T-cell (primary cell): Measurements from ENCODE around the gene ADARB2. TPM values are rescaled to one million over a fixed set of nuclear protein-coding genes. Genes with fewer than 3 reads are reported as not detected.
A peak's percentile ranks its signal among the peaks of the same experiment; 100 is the strongest.

Source experiments
- ATAC-seq, 4 experiments: fragments of 200-7000 bp in 3 of 4; fragments of 150-1000 bp in 1 of 4; cut with Tn5 transposase; replicated peaks in 1 of 4; 1 replicate in 3 of 4; 2 replicates in 1 of 4; pipeline ENCODE4 v1.10.0; 2021; ENCODE audit warnings: moderate library complexity in 3 of 4, mild to moderate bottlenecking in 2 of 4, moderate number of reproducible peaks in 1 of 4
- CTCF ChIA-PET, 2 donors: fragments of 300-600 bp; sonication (Branson Sonifier 250); formaldehyde crosslinking; loops; one replicate each; lab custom pipeline; 2022; ENCODE audit warnings: antibody characterized with exemption in 2 of 2; lab: Charles Lee
- POLR2A ChIA-PET, 2 donors: fragments of 300-600 bp; sonication (Branson Sonifier 250); formaldehyde crosslinking; loops; one replicate each; lab custom pipeline; 2022; ENCODE audit warnings: antibody characterized with exemption in 2 of 2; lab: Charles Lee
- DNase-seq, 35 experiments: peaks; one replicate each; pipeline versions ENCODE4 v3.0.0 to v3.0.0-alpha.2; 2013 to 2023
- H3K27ac ChIP-seq: one replicate; pipeline ENCODE4 v1.5.1; 2013; ENCODE audit warnings: low read length
- H3K27me3 ChIP-seq, 2 experiments: replicated peaks in 1 of 2; 1 replicate in 1 of 2; 2 replicates in 1 of 2; pipeline versions ENCODE4 v1.6.1 to v1.7.0; 2013; ENCODE audit warnings: low read length in 1 of 2, mixed read lengths in 1 of 2; ENCODE audit not compliant: control insufficient read depth in 2 of 2, insufficient read depth in 2 of 2; ENCODE audit errors: extremely low read depth in 1 of 2
- H3K36me3 ChIP-seq, 2 donors: 1 replicate in 1 of 2; 2 replicates in 1 of 2; pipeline versions ENCODE4 v1.6.1 to v1.7.0; 2013; ENCODE audit warnings: low read length in 1 of 2; ENCODE audit not compliant: control insufficient read depth in 2 of 2, insufficient read depth in 1 of 2; ENCODE audit errors: extremely low read depth in 1 of 2
- H3K4me1 ChIP-seq, 2 experiments: 1 replicate in 1 of 2; 2 replicates in 1 of 2; pipeline versions ENCODE4 v1.6.1 to v1.7.0; 2013; ENCODE audit warnings: low read length in 2 of 2, mixed read lengths in 1 of 2; ENCODE audit not compliant: insufficient read depth in 2 of 2, control insufficient read depth in 1 of 2; ENCODE audit errors: extremely low read depth in 1 of 2
- H3K4me3 ChIP-seq, 2 donors: 1 replicate in 1 of 2; 2 replicates in 1 of 2; pipeline versions ENCODE4 v1.5.1 to v1.7.0; 2013; ENCODE audit warnings: mild to moderate bottlenecking in 2 of 2, low read length in 1 of 2, moderate library complexity in 1 of 2; ENCODE audit not compliant: control insufficient read depth in 1 of 2; ENCODE audit errors: extremely low read depth in 1 of 2
- H3K9me3 ChIP-seq: 2 replicates; pipeline ENCODE4 v1.7.0; 2013
- H3K27ac Mint-ChIP-seq, 2 donors: one replicate each; pipeline ENCODE4 v1.8.0; 2020 to 2021; ENCODE audit warnings: mild to moderate bottlenecking in 2 of 2, mixed read lengths in 2 of 2
- H3K27me3 Mint-ChIP-seq, 2 donors: one replicate each; pipeline ENCODE4 v1.8.0; 2021 to 2022; ENCODE audit warnings: mixed read lengths in 2 of 2
- H3K36me3 Mint-ChIP-seq: one replicate; pipeline ENCODE4 v1.8.0; 2021; ENCODE audit warnings: mixed read lengths
- H3K4me1 Mint-ChIP-seq, 3 donors: one replicate each; pipeline ENCODE4 v1.8.0; 2020 to 2022; ENCODE audit warnings: mixed read lengths in 3 of 3, mild to moderate bottlenecking in 1 of 3
- H3K4me3 Mint-ChIP-seq, 3 donors: one replicate each; pipeline ENCODE4 v1.8.0; 2020 to 2022; ENCODE audit warnings: mild to moderate bottlenecking in 3 of 3, mixed read lengths in 3 of 3, moderate library complexity in 3 of 3
- H3K9me3 Mint-ChIP-seq, 3 donors: one replicate each; pipeline ENCODE4 v1.8.0; 2020 to 2022; ENCODE audit warnings: mixed read lengths in 3 of 3
- WGBS: methylation state at CpG from one replicate; pipeline ENCODE4 v1.1.5; 2013; ENCODE audit warnings: missing lambda C conversion rate; ENCODE audit not compliant: insufficient coverage; 5-methylcytosine and 5-hydroxymethylcytosine counted together
- total RNA-seq, 35 experiments: library from RNA in 6 of 35; stranded (reverse) in 6 of 35; fragments of 120-200 nt in 1 of 35; gene quantifications; one replicate each; pipeline versions ENCODE4 v1.2.1 to v1.2.4 and lab custom pipeline; 2013 to 2026

The ADARB2 gene
- total RNA-seq, 5 donors from 2014 or later (not counting 1 experiment from before 2014, with no cell fraction given) = 0.07 to 4.0 (median 0.41) TPM

DNA sequence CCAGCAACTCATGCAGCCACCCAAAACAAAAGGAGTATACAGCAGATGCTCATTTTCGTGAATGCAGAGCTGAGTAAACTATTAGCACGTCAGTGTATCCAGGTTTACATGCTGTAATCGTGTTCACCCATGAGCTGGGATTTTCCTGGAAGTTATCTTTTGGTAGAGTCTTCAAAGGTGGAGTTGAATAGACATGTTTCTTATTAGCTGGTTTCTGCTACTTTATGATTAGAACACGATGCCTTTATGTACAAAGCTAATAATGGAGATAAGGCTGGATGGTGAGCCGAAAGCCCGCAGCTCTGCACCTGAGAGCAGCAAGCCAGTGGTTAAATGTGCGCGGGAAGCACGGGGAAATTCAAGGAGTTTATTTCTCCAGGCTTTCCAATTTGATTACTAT is 123.8 kb downstream of the ADARB2 start:
- peaks cover 0 to 3% of the 10 kb centered on the region in 2 experiments for H3K4me1 ChIP-seq
- peaks cover 0 to 1% (median 0%) of the 10 kb centered on the region in 3 donors for H3K9me3 Mint-ChIP-seq
- peaks cover 16 to 35% of the 10 kb centered on the region in 2 donors for H3K27me3 Mint-ChIP-seq
- H3K36me3 Mint-ChIP-seq = no peaks in the 10 kb centered on the region
- H3K4me3 Mint-ChIP-seq = no peak overlapping the region
- H3K4me1 Mint-ChIP-seq = peaks cover 4 to 9% (median 5%) of the 10 kb centered on the region in 3 donors
- ChIA-PET CTCF (no interaction called here), POLR2A (no interaction called here)
- no peak overlapping the region for H3K27ac Mint-ChIP-seq
- no peak overlapping the region for H3K27ac ChIP-seq
- no peaks in the 10 kb centered on the region for H3K36me3 ChIP-seq
- H3K9me3 ChIP-seq = no peaks in the 10 kb centered on the region
- DNase-seq (no peak), ATAC-seq (no peak)
- H3K4me3 ChIP-seq = no peak overlapping the region
- H3K27me3 ChIP-seq = peaks cover 0 to 42% of the 10 kb centered on the region in 2 experiments
- 77% methylated on average over 5 of the region's 9 CpGs for WGBS

DNA sequence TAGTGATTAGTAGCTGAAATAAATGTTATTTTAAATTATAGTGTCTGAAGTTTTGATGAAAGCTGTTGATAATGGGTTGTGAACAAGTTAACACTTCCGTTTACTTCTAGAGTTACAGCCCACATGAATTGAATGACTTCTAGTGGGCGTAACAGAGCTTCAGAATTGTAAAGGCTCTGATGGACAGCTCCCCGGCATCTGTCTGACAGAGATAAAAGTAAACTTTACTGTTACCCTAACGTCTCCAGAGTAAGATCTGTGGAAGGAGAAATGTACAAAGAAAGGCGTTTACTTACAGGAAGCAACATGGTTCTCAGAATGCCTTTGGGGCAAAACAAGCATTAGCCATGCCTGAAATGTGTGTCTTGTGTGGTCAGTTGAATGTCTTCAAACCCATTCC is 124.4 kb downstream of the ADARB2 start:
- no peaks in the 10 kb centered on the region for H3K36me3 Mint-ChIP-seq
- 0% methylated on average over 1 of the region's 5 CpGs for WGBS
- Histone ChIP-seq H3K36me3 (no peaks in the 10 kb centered on the region), H3K4me1 (peaks cover 0 to 3% of the 10 kb centered on the region in 2 experiments), H3K9me3 (no peaks in the 10 kb centered on the region), H3K4me3 (no peak overlapping the region), H3K27me3 (peaks cover 3 to 45% of the 10 kb centered on the region in 2 experiments), H3K27ac (no peak overlapping the region)
- no peak overlapping the region for H3K27ac Mint-ChIP-seq
- H3K4me3 Mint-ChIP-seq = no peak overlapping the region
- ChIA-PET CTCF (no interaction called here), POLR2A (no interaction called here)
- no peaks in the 10 kb centered on the region for H3K9me3 Mint-ChIP-seq
- peaks cover 22 to 40% of the 10 kb centered on the region in 2 donors for H3K27me3 Mint-ChIP-seq
- no peak for DNase-seq
- no peak for ATAC-seq
- H3K4me1 Mint-ChIP-seq = peaks cover 4 to 14% (median 5%) of the 10 kb centered on the region in 3 donors

DNA sequence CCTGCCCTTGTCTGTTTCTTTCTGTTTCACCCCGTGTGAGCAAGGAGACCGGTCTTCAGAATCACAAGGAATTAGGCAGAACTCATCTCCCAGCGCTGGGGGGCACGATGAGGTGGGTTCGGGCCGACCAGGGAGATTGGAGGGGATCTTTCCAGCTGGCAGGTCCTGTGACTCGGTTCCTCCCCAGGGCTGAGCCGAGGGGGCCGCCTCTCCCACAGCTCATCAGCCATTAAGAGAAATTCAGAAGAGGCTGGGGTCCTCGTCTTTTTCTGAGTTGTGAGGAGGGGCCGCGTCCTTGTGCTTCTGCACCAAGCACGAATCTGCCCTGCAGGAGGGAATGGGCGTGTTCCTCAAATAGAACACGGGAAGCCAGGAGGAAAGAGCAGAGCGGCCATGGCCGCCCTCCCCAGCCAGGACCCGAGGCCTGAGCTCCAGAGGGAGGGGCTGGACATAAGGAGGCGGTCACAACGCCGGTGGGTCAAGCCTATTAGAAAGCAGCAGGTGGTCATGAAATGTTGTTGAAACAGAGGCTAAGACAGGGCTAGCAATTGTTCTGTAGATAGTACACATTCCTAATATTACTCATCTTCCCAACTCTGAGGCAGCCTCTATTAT is 125.3 kb downstream of the ADARB2 start:
- POLR2A ChIA-PET = no interaction called here

DNA sequence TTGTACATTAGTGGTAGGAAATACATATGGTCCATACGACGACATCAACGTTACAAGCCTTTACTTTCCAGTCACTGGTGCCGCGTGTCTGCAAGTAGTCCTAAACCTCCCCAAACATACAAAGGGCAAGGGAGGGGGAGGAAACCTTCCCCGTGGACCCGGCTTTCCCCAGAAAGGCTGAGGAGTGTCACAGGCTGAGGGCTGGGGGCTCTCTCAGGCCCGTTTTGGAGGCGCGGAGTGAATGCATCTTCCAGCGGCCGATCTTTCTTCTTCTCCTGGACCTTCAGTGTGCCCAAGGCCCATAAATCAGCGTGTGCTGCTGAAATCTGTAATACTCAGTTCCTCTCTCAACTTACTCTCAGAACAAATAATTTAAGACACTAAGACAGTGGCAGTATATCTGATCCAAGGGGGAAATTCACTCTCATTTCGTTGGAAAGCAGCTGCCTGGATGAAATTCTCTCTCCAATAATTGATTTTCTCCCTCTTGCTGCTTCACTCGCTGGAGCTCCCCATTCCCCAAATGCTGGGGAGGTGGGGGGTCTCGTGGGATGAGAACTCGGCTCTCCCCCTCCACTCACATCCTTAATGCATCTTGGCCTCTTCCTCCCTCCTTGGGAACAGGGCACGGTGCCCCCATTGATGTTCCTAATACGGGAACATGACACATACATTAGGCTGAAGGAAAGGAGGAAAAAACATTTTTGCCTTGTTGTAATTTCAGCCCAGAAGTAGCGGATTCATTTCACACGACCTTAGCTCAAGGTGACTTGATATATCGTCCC is 126.1 kb downstream of the ADARB2 start:
- Histone ChIP-seq H3K36me3 (no peaks in the 10 kb centered on the region), H3K27me3 (peaks cover 3 to 53% of the 10 kb centered on the region in 2 experiments), H3K4me3 (no peak overlapping the region), H3K27ac (no peak overlapping the region), H3K9me3 (no peaks in the 10 kb centered on the region), H3K4me1 (peaks cover 0 to 3% of the 10 kb centered on the region in 2 experiments)
- ATAC-seq = no peak
- Mint-ChIP-seq H3K27ac (peak overlapping the region in 1 of 2 donors; percentile 19), H3K9me3 (no peaks in the 10 kb centered on the region), H3K4me1 (peaks cover 4 to 14% (median 5%) of the 10 kb centered on the region in 3 donors), H3K27me3 (peaks cover 33 to 48% of the 10 kb centered on the region in 2 donors), H3K36me3 (no peaks in the 10 kb centered on the region), H3K4me3 (no peak overlapping the region)
- WGBS = 81% methylated on average over 6 of the region's 22 CpGs
- no peak for DNase-seq
- ChIA-PET POLR2A (no interaction called here), CTCF (no interaction called here)

More for the DNA sequence above, 125.3 kb downstream of the ADARB2 start:
- DNase-seq (no peak), ATAC-seq (no peak)
- no peaks in the 10 kb centered on the region for H3K36me3 ChIP-seq
- no peak overlapping the region for H3K27ac Mint-ChIP-seq
- H3K4me1 Mint-ChIP-seq = peaks cover 4 to 14% (median 5%) of the 10 kb centered on the region in 3 donors
- no peak overlapping the region for H3K4me3 Mint-ChIP-seq
- CTCF ChIA-PET = no interaction called here
- H3K9me3 Mint-ChIP-seq = no peaks in the 10 kb centered on the region
- peaks cover 0 to 3% of the 10 kb centered on the region in 2 experiments for H3K4me1 ChIP-seq
- no peak overlapping the region for H3K4me3 ChIP-seq
- H3K9me3 ChIP-seq = no peaks in the 10 kb centered on the region
- H3K27ac ChIP-seq = no peak overlapping the region
- no peaks in the 10 kb centered on the region for H3K36me3 Mint-ChIP-seq
- WGBS = 47% methylated on average over 10 of the region's 21 CpGs
- peaks cover 29 to 42% of the 10 kb centered on the region in 2 donors for H3K27me3 Mint-ChIP-seq
- peaks cover 3 to 51% of the 10 kb centered on the region in 2 experiments for H3K27me3 ChIP-seq

DNA sequence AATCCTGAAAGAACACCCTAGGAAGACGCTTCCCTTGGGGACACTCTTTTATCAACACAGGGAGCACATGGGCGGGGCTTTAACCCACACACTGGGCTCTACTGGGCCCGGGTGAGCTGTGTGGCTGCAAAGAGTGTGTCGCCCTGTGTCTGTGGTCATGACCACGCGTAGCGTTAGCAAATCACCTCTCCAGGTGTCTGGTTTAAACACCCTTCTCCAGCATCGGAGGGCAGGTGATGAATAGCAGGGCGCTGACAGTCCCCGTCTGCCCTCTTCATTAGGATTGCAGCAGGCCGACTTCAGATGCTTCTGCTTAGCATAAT is 127.7 kb downstream of the ADARB2 start:
- 67% methylated on average over 8 of the region's 11 CpGs for WGBS
- no peak overlapping the region for H3K4me3 ChIP-seq
- H3K4me1 Mint-ChIP-seq = peaks cover 4 to 14% (median 5%) of the 10 kb centered on the region in 3 donors
- CTCF ChIA-PET = no interaction called here
- ATAC-seq = no peak
- H3K9me3 ChIP-seq = no peaks in the 10 kb centered on the region
- DNase-seq = no peak
- H3K9me3 Mint-ChIP-seq = no peaks in the 10 kb centered on the region
- H3K27ac ChIP-seq = no peak overlapping the region
- no peak overlapping the region for H3K27ac Mint-ChIP-seq
- H3K27me3 ChIP-seq = peaks cover 3 to 50% of the 10 kb centered on the region in 2 experiments
- H3K36me3 Mint-ChIP-seq = no peaks in the 10 kb centered on the region
- peaks cover 0 to 3% of the 10 kb centered on the region in 2 experiments for H3K4me1 ChIP-seq
- no peak overlapping the region for H3K4me3 Mint-ChIP-seq
- POLR2A ChIA-PET = no interaction called here
- no peaks in the 10 kb centered on the region for H3K36me3 ChIP-seq
- peaks cover 33 to 53% of the 10 kb centered on the region in 2 donors for H3K27me3 Mint-ChIP-seq

DNA sequence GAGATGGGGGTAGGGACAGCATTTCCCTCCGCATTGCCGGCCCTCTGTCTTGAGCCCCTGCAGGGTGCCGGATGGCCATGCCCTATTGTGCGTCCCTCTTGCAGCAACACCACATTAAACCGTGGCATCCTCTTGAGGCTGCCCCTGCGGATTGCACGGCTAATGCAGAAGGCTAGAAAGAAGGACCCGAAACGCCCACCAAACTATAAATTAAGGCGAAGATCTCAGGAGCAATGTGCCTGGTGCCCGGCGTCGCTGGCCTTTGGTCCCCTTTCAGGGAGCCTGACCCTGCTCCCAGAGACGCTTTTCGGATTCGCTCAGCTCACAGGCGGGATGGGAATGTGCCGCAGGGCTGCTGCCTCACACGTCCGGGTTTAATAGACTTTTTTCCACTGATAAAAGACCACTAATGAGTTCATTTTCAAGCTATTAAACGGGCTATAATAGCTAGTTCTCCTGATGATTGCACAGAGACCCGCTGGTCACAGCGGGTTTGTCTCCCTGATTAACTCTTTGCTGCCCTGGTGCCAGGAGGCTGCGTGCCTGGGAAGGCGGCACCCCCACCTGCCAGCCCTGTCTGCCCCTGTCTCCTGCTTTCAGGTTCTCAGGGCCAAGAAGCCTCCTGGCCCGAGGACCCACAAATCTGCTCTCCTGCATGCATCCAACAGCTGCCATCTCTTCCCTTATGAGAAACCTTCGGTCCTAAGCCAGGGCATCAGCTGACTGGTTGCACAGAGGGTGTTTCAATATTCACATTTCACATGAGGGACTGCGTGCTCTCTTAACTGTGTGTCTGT is 128.3 kb downstream of the ADARB2 start:
- Histone ChIP-seq H3K4me1 (peaks cover 0 to 3% of the 10 kb centered on the region in 2 experiments), H3K27ac (no peak overlapping the region), H3K4me3 (no peak overlapping the region), H3K27me3 (peaks cover 3 to 50% of the 10 kb centered on the region in 2 experiments), H3K36me3 (no peaks in the 10 kb centered on the region), H3K9me3 (no peaks in the 10 kb centered on the region)
- 18% methylated on average over 22 of the region's 28 CpGs for WGBS
- peaks cover 33 to 53% of the 10 kb centered on the region in 2 donors for H3K27me3 Mint-ChIP-seq
- H3K4me3 Mint-ChIP-seq = no peak overlapping the region
- no peak for DNase-seq
- no peak for ATAC-seq
- POLR2A ChIA-PET = no interaction called here
- CTCF ChIA-PET = no interaction called here
- peaks cover 4 to 14% (median 5%) of the 10 kb centered on the region in 3 donors for H3K4me1 Mint-ChIP-seq
- no peaks in the 10 kb centered on the region for H3K36me3 Mint-ChIP-seq
- H3K27ac Mint-ChIP-seq = peak overlapping the region in 1 of 2 donors; percentile 70
- no peaks in the 10 kb centered on the region for H3K9me3 Mint-ChIP-seq
